HEK293 (cell line): ENCODE measurements around the gene DLGAP4.

Experiments used
- CTCF ChIP-seq: fragments of 450-650 bp; formaldehyde crosslinking; IDR thresholded peaks from 2 replicates; pipeline ENCODE4 v1.5.1; 2016; ENCODE audit warnings: missing biosample characterization, missing genetic modification characterization
- ZNF558 ChIP-seq: fragments of 450-650 bp; formaldehyde crosslinking; IDR thresholded peaks from 2 replicates; pipeline ENCODE4 v1.5.1; 2016; ENCODE audit warnings: missing biosample characterization, missing genetic modification characterization
- ZNF639 ChIP-seq: fragments of 450-650 bp; formaldehyde crosslinking; IDR thresholded peaks from 2 replicates; pipeline ENCODE4 v1.5.1; 2016; ENCODE audit warnings: missing biosample characterization, missing genetic modification characterization

- TF ChIP-seq ZNF639 (tag by site-specific recombination) (no peak), CTCF (tag by site-specific recombination) (no peak), ZNF558 (tag by site-specific recombination) (no peak)
Observed at GRCh38 chr20:36569847-36570429, 263.8 kb downstream of the DLGAP4 start.
